ENCODE data around the gene GDF7. TPM values are rescaled to one million over a fixed set of nuclear protein-coding genes. Genes with fewer than 3 reads are reported as not detected.

Gene GDF7
- total RNA-seq, 1 experiment from 2014 or later, result 0.04 TPM

- Histone ChIP-seq H3K9me3 (ENCODE audit: control insufficient read depth, low read depth, low read length) (no peaks in the 10 kb centered on the region), H3K27ac (ENCODE audit: insufficient read length, low read depth, low read length) (no peak overlapping the region), H4K5ac (ENCODE audit: insufficient read length, low read depth, low read length) (no peak overlapping the region), H2BK120ac (ENCODE audit: low read depth, low read length, poor library complexity, severe bottlenecking) (no peak overlapping the region), H3K27me3 (ENCODE audit: insufficient read depth, low read length) (no peaks in the 10 kb centered on the region), H3K23me2 (ENCODE audit: insufficient read length, low read depth, low read length, poor library complexity, severe bottlenecking) (peaks cover 5% of the 10 kb centered on the region), H4K20me1 (ENCODE audit: control insufficient read depth, insufficient read depth, insufficient read length) (no peaks in the 10 kb centered on the region), H3K9ac (ENCODE audit: extremely low read depth, insufficient read length, low read length) (no peak overlapping the region), H2BK20ac (ENCODE audit: low read depth, low read length, poor library complexity, severe bottlenecking) (no peak overlapping the region), H3K4me2 (ENCODE audit: insufficient read depth, insufficient read length, low read length) (no peak overlapping the region), H3K23ac (ENCODE audit: insufficient read length, low read depth, low read length) (no peak overlapping the region), H3K56ac (ENCODE audit: insufficient read length, low read depth, low read length) (no peak overlapping the region), H2AFZ (ENCODE audit: low read length) (no peak overlapping the region), H2BK15ac (ENCODE audit: low read depth, low read length) (no peak overlapping the region), H4K91ac (ENCODE audit: insufficient read length, low read depth, low read length) (no peak overlapping the region), H3K79me1 (ENCODE audit: insufficient read depth, low read depth, low read length, poor library complexity, severe bottlenecking) (no peaks in the 10 kb centered on the region), H3K4me1 (ENCODE audit: insufficient read depth, low read length) (no peaks in the 10 kb centered on the region; the same call in 1 of the 2 replicates), H2BK5ac (ENCODE audit: insufficient read length, low read length) (no peak overlapping the region), H3K14ac (ENCODE audit: insufficient read depth, low read length) (no peak overlapping the region), H3K79me2 (ENCODE audit: insufficient read depth, low read length) (no peaks in the 10 kb centered on the region), H3T11ph (ENCODE audit: low read length) (no peak overlapping the region), H4K8ac (replicated peaks; ENCODE audit: insufficient read length, low read depth, low read length) (no peak overlapping the region), H2BK12ac (ENCODE audit: insufficient read length, low read depth, low read length) (no peak overlapping the region), H2AK5ac (ENCODE audit: insufficient read length, low read length) (no peak overlapping the region), H3K4ac (ENCODE audit: low read depth, low read length) (no peak overlapping the region), H3K18ac (ENCODE audit: insufficient read length, low read depth, low read length) (no peak overlapping the region)
- no peaks in the 10 kb centered on the region for H3K9me3 Mint-ChIP-seq
- DNase-seq, result no peak
- H3K27ac Mint-ChIP-seq, result no peak overlapping the region
- no peaks in the 10 kb centered on the region; a peak in 1 of 7 replicates for H3K36me3 Mint-ChIP-seq (ENCODE audit: insufficient read depth in 1 of 3, low read depth in 3 of 3)
- peak; percentile 28; the same call in 1 of the 3 replicates for TF ChIP-seq CTCF (conservative IDR thresholded peaks at IDR 0.05)
- WGBS (ENCODE audit: extremely low coverage, insufficient read length, low lambda C conversion rate), result no CpG with 5 or more reads among the region's 7 CpGs
- H3K27me3 Mint-ChIP-seq (ENCODE audit: low read depth), result peaks cover 46% of the 10 kb centered on the region
- no peak overlapping the region for H3K4me3 Mint-ChIP-seq
- peaks cover 20 to 29% of the 10 kb centered on the region in 2 experiments for H3K4me1 Mint-ChIP-seq
These were observed 13.0 kb upstream of the GDF7 start for GRCh38 chr2:20653695-20654534.

Data from H9 (cell line).